HG03469 (cell line): ENCODE results near the gene GPR135.

Experiments used
- ATAC-seq: cut with Tn5 transposase; IDR thresholded peaks from one replicate; pipeline ENCODE4 v1.9.1; 2021; ENCODE audit warnings: mild to moderate bottlenecking, moderate library complexity, moderate number of reproducible peaks; ENCODE audit not compliant: unreplicated experiment

The GPR135 gene

GRCh38 chr14:59425322-59425935 is 39.8 kb downstream of the GPR135 start:
- no peak for ATAC-seq

DNA sequence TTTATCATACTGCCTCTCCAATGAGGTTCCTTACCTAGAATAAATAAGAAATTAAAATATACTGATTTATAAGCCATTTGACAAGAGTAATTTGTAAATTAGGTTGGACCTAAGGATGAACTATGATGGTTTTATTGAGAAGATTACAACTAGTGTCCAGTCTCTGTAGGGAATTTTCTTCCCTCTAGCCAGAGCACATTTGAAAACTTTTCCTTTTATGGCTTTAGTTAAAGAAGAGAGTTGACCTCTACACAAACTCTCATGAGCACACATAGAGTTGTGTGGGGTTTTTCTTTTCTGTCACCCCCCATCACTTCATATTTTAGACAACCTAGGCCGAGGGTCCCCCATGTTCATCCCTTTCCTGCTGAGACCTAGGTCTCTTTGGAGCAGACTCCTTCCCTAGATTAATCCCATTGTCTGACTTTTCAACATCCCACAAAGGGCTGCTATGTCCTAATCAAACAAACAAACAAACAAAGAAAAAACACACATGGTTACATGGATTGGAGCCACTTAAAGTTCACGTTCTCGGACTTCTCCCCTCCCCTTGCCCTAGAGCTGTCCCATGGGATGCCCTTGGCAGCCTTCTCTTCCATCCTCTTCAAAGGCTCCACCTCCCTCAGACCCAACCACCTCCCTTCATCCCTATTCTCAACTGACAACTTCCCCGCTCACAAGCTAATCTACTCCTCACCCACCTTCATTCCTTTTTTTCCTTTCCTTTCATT is 40.7 kb downstream of the GPR135 start:
- no peak for ATAC-seq

GRCh38 chr14:59422069-59422881 is 42.9 kb downstream of the GPR135 start:
- ATAC-seq = no peak

DNA sequence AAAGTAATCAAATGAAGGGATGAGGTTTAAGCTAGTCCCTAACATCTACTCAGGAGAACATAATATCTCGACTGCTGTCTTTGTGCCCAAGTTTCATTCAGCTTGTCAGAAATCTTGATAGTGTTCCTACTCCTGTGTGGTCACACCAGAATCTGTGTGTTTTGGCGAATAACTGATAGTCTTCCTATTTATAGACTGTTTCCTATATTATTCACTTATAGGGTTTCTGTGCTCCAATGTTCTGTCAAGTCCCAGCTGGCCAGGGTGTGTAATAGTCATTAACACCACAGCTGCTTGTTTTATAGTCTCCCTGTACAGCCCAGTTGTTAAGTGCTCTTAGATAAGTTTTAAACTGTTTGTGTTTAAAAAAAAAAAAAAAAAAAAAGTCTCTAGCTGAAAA is 45.9 kb downstream of the GPR135 start:
- ATAC-seq = no peak

GRCh38 chr14:59417311-59417710 is 47.9 kb downstream of the GPR135 start:
- no peak for ATAC-seq

DNA sequence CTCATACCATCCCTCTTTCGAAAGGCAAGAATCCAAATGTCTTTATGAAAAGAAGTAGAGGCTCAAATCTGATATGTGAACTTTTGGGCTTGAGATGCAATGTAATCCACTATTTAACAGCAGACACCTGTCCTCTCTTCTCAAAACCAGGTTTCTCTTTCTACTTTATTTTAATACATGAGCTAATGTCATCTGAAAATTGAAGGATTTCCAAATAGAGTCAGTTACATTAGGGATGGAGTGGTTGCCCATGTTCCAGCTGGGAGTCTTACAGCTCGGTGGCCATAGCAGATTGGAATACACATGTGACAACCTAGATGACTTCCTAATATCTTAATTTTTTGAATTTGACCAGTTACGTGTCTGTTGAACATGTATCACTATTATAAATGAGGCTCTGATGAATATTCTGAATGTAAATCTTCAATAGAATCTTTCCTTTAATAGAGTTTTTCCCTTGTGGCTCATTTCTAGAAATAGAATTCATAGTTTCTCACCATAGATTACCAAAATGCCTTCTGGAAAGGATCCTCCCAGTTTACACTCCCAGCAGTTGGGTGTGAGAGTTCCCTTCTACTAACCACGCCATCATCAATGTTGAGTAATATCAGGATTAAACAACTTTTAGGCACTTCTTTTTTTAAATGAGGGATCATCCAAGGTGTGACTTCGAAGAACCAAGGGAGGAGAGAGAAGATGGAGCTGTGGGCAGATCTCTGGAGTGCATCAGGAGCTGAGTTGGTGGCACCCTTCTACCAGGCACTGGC is 49.2 kb downstream of the GPR135 start:
- no peak for ATAC-seq
